HTR-8/SVneo (cell line): Measurements from ENCODE around the gene HAAO.

Experiments used
- DNase-seq: peaks from one replicate; pipeline ENCODE4 v3.0.0; 2011; ENCODE audit warnings: low spot score, mixed read lengths; ENCODE audit not compliant: insufficient read length
- FAIRE-seq: peaks from 2 replicates; lab custom pipeline; 2011; peaks lifted over from hg19 to GRCh38; lab: Jason Lieb, UNC

The HAAO gene

DNA sequence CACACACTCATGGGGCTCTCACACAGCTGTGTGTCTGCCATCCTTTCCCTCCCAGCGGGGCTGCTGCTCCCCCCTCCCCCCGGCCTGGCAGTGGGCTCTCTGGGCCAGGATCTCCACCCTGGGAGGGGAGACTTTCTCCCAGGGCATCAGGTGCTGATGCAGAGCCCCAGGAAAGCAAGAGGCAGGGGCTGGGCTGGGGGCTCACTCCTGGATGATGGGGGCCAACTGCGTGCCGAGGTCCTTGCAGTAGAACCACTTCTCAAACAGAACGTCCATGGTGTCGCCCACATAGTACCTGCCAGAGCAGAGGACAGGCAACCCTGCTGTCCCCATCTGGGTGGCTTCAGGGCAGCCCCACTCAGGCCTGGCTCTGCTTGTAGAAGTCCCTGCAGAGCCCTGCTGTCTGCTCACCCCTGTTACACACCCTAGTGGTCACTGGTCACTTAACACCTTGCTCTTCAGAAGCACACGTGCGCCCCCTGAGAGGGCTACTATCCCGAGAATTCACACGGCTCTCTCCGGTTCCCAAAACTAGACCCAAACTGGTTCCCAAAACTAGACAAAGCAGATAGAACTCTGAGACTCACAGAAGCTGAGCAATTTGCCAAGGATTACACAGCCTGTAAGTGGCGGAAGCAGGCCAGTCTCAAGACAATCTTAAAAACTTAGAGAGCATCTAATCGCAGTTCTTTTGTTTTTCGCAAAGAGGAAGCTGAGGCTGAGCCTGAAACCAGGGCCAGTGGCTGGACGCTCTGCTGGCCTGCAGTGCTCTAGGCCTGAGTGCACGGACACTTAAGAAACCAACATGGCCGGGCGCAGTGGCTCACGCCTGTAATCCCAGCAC, 21.9 kb downstream of the HAAO start:
- DNase-seq, result peak; percentile 72
- no peak for FAIRE-seq

DNA sequence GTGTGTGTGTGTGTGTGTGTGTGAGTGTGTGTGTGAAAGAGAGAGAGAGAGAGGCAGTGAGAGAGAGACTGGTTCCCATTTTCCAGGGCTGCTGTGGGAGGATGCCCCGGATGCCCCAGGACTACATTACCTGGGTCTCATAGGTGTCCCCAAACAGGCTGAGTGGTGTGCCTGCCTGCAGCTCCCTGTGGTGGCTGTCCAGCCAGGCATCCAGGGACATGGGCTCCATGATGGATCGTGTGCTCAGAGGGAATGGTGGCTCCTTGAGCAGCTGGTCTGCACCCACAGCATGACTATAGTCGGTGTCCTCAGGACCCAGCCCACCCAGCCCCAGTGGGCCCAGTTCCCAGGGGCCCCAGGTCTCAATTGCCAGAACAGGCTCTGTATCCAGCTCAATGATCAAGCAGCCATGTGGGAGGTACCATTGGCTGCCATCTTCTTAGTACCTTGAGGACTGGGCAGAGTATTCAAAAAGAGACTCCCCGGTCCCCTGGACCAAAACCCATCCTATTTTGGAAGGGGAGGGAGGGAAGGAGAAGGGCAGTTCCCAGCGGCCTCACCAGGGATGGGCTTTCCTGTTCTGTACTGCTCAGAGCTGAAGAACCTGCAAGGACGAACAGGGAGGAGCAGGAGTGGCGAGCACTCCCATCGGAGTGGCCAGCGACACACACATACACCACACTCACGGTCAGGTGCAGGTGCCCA, 22.6 kb downstream of the HAAO start:
- no peak for DNase-seq
- FAIRE-seq, result no peak

- FAIRE-seq (no peak), DNase-seq (no peak)
Observed at GRCh38 chr2:42768706-42769256, 23.6 kb downstream of the HAAO start.

GRCh38 chr2:42767899-42768705, 24.3 kb downstream of the HAAO start:
- DNase-seq, result no peak
- peak; percentile 48 for FAIRE-seq

GRCh38 chr2:42767080-42767898, 25.1 kb downstream of the HAAO start:
- DNase-seq (no peak), FAIRE-seq (no peak)

DNA sequence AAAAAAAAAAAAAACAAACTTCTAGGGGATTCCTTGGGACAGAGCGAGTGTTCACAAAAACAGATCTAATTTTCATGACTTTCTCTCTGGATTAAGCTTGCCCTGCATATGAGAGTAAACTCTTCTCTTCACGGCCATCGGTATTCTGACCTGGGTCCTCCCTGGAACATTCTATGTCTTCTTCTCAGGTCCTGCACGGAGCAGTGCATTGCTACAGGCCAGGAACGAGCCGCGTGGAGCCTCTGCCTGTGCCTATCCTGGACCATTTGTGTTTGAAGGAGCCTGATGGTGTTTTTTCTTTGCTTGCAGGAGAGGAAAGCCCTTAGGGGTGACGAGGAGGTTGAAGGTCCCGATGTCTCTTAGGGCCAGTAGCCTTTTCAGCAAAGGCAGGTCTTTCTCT, 26.7 kb downstream of the HAAO start:
- DNase-seq, result no peak
- FAIRE-seq, result no peak

DNA sequence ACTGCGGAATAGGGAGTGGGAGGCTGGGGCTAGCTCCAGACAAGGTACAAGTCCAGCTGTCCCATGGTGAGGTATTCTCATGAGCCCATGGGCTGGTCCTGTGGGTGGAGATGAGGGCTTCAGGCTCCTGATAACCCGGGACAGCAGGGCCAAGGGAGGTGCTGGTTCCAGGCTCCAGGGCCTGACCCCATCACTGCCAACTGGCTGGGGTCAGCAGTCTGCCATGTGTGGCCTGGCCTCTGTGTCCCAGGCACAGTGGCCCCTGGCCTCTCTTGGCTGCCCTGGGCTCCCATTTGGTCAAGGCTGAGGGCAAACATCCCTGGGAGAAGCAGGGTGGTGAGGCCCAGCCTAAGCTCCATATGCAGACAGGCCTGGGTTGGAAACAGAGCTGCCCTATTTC, 27.5 kb downstream of the HAAO start:
- FAIRE-seq (no peak), DNase-seq (no peak)

DNA sequence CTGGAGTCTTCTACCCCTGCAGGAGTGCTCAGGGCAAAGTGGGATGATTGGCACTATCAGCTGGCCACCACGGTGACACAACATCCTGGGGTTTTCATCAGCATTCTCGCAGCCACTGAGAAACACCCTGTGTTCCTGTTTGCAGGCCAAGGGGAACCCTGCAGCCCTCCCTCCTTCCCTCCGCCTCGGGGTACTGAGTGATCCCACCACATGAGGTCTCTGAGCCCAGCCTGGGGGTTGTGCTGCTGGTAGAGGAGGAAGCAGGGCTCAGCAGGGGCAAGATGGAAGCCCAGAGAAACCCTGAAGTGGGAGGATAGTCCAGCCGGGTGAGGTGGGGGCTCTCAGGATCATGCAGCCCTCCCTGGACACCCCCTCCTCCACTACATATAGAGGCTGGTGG, 28.3 kb downstream of the HAAO start, which contains the start of gene OXER1:
Gene OXER1, minus strand, starts transcription at position 40 of the 400 bp plus-strand sequence. CDS start 73 bp downstream, outside the sequence.
- no peak for DNase-seq
- no peak for FAIRE-seq

DNA sequence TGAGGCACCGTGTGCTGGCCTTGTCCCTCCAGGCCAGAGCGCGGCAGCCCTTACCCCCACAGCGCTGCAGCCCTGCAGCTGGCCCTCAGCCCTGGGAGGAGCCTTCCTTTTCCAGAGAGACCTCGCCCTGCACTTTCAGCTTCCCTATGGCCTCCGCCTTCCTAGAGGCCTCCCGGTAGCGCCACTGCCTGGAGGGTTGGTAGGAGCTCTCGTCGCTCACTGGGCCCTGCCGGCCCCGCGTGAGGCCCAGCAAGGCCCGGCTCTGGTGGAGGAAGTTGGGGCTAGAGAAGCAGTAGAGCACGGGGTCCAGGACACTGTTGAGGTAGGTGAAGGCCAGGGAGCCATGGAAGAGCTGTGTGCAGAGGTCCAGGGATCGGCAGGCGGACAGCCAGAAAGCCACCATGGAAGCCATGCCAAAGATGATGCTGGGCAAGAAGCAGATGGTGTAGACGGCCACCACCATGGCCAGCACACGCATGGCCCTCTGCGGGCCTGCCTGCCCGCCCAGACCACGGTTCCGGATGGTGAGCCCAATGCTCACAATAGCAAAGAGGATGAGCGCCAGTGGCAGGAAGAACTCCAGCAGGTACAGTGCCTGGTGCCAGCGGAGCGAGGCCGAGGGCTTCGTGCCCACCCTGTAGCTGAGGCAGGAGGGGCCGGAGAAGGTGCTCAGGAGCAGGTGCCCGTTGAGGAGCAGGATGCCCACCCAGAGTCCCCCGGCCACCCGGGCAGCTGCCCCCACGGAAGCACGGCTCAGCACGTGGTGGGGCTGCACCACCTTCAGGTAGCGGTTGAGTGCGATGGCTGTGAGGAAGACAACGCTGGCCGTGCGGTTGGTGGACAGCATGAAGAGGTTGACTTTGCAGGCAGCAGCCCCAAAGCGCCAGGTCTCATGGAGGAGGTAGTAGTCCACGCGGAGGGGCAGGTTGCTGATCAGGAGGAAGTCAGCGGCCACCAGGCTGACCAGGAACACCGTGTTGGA, 29.3 kb downstream of the HAAO start:
- no peak for DNase-seq
- peak; percentile 4 for FAIRE-seq

DNA sequence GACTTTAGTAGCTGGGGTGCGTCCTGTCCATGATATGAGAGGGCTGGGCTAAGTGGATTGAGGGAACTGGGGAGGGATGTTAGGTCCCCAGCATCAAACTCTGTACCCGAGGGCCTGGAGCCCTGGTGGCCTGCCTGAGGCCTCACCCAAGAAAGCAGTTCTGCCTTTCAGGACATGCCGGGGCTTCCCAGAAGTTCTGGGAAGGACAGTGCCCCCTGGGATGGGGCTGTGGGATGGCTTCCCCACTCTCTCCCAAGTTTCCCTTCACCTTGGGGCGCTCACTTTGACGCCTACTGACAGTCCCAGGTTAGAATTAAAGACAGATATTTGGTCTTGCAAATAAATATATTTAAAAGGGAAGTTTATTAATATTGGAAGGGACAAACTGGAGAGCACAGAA, 30.2 kb downstream of the HAAO start:
- DNase-seq, result no peak
- FAIRE-seq, result no peak

DNA sequence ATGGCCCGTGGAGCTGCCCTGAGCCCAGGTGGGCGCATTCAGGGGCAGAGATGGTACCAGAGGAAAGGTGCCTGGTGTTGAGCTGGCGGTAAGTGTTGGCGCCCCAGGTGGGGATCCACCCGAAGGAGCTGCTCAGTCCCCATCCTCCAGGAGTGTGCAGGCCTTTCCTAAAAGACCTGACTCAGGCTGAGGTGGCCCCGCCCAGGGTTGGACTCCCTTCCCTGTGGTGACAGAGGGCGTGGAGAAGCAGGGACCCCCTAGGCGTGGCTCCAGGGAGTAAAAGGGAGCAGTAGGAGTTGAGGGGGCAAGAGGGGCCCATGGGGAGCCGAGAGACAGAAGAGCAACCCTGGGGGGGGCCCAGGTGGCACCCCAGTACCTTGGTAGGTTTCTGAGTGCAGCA, 30.8 kb downstream of the HAAO start:
- FAIRE-seq, result no peak
- no peak for DNase-seq

GRCh38 chr2:42758751-42759150, 33.6 kb downstream of the HAAO start:
- no peak for DNase-seq

GRCh38 chr2:42757981-42758740, 34.2 kb downstream of the HAAO start:
- FAIRE-seq (no peak), DNase-seq (no peak)

More at GRCh38 chr2:42758751-42759150, 33.6 kb downstream of the HAAO start:
- no peak for FAIRE-seq

DNA sequence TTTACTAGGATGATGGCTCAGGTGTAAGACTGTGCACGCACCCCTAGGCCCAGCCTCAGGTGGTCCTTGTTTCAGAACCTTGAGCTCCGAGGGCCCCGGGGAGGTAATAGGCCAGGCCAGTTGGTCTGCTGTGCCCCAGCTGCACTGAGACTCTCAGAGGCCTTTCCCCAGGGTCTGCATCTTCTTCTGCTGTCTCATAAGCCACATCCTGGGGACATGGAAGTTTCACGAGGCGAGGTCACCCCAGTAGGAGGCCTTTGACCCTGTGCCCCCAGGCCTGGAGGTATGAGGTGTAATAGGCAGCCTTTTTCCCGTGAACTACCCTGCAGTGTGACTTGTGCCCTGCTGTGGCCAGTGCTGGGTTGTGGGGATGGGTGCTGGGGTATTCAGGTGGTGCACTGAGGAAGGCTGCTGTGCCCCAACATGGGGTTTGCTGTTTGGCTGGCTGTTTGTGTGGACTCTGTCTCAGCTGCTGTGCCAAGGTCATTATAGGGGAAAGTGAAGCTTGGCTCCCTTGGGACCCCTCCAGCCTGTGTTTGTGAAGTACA, 35.3 kb downstream of the HAAO start:
- DNase-seq (no peak), FAIRE-seq (no peak)

DNA sequence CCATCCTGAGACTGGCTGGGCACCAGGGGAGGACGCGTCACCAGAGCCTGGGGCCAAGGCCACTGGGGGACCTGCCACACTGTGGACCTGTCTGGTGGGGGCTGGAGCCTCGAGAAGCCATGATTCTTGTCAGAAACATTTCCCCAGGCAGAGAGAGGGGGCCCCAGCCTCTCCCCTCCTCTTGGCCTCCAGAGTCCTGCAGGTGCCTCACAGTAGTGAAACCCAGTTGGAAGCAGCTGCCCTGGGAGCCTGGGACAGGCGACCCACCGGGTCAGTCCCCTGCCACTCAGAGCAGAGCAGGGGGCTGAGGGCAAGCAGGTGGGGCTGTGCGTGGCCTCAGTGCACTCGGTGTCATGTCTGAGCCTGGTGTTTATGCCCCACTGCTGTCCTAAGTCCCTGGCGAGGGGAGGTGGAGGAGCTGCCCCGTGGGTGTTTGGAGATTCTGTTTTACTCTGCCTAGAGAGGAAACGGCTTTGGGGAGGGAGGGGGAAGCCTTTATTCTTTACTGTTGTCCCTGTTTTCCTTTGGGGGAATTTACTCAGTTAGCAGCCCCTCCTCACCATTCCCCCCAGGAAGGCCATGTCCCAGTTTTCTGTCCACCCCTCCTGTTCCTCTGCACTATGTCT, 36.1 kb downstream of the HAAO start:
- FAIRE-seq (no peak), DNase-seq (no peak)

- FAIRE-seq, result no peak
- DNase-seq, result no peak
Observed at GRCh38 chr2:42755191-42755880, 37.0 kb downstream of the HAAO start.
